Stomach (tissue), 9 donors: ENCODE results near the gene EMC9. TPM values are rescaled to one million over a fixed set of nuclear protein-coding genes. Genes with fewer than 3 reads are reported as not detected.

ENCODE experiments used
- DNase-seq, 2 donors: peaks; one replicate each; pipeline versions ENCODE4 v3.0.0 to v3.0.0-alpha.2; 2013 to 2019
- H3K27ac ChIP-seq, 5 donors: fragments of 200-600 bp in 4 of 5; sonication (generic) in 4 of 5; one replicate each; pipeline ENCODE4 v1.5.1; 2013 to 2019; ENCODE audit warnings: mild to moderate bottlenecking in 1 of 5, moderate library complexity in 1 of 5
- H3K27me3 ChIP-seq, 3 donors: fragments of 200-600 bp; sonication (generic); one replicate each; pipeline ENCODE4 v1.5.1; 2017 to 2019; ENCODE audit warnings: mixed run types in 1 of 3
- H3K36me3 ChIP-seq, 4 donors: fragments of 200-600 bp; sonication (generic); 1 replicate in 3 of 4; 2 replicates in 1 of 4; pipeline ENCODE4 v1.5.1; 2016 to 2019
- H3K4me1 ChIP-seq, 4 donors: fragments of 200-600 bp; sonication (generic); one replicate each; pipeline ENCODE4 v1.5.1; 2016 to 2019
- H3K4me3 ChIP-seq, 4 donors: fragments of 200-600 bp; sonication (generic) in 3 of 4; one replicate each; pipeline ENCODE4 v1.5.1; 2016 to 2019; ENCODE audit warnings: mild to moderate bottlenecking in 1 of 4
- H3K9me3 ChIP-seq, 4 donors: fragments of 200-600 bp; sonication (generic); one replicate each; pipeline ENCODE4 v1.5.1; 2016 to 2019
- CTCF ChIP-seq, 7 experiments: fragments of 450-650 bp in 4 of 7; fragments of 200-600 bp in 3 of 7; sonication (generic) in 3 of 7; IDR thresholded peaks; one replicate each; pipeline ENCODE4 v1.5.1; 2016 to 2019; ENCODE audit warnings: antibody characterized with exemption in 7 of 7, control low read depth in 2 of 7, mild to moderate bottlenecking in 1 of 7
- EP300 ChIP-seq: sonication (generic); formaldehyde crosslinking; IDR thresholded peaks from one replicate; pipeline ENCODE4 v1.6.1; 2017; ENCODE audit warnings: antibody characterized with exemption
- POLR2A ChIP-seq, 4 donors: fragments of 450-650 bp; IDR thresholded peaks; one replicate each; pipeline ENCODE4 v1.6.1; 2016; ENCODE audit warnings: antibody characterized with exemption in 4 of 4, control low read depth in 2 of 4, mild to moderate bottlenecking in 1 of 4, moderate library complexity in 1 of 4
- POLR2AphosphoS5 ChIP-seq, 3 donors: sonication (generic); formaldehyde crosslinking; IDR thresholded peaks; one replicate each; pipeline ENCODE4 v1.6.1; 2016; ENCODE audit warnings: antibody characterized with exemption in 3 of 3
- WGBS, 5 donors: extraction: QIAGEN DNeasy Blood & Tissue Kit in 3 of 5; methylation state at CpG; one replicate each; pipeline versions ENCODE4 v1.1.5 to v1.1.7; 2013 to 2018; 5-methylcytosine and 5-hydroxymethylcytosine counted together
- intact Hi-C: fragments of 100-400 bp; cut with DNase I; formaldehyde crosslinking; loops from one replicate; pipeline ENCODE4 v1.15.1; 2023; ENCODE audit warnings: low total_unique reads
- polyA plus RNA-seq, 3 donors: library from polyadenylated mRNA; stranded (reverse); fragments of 200-250 nt; gene quantifications; one replicate each; pipeline ENCODE4 v1.2.3, GENCODE V29; 2013
- total RNA-seq, 5 donors: library from RNA; depleted of rRNA; stranded (reverse); fragments of >200 nt; gene quantifications; one replicate each; pipeline versions ENCODE4 v1.1.0 to v1.2.3, GENCODE V29; 2014 to 2016
- donor health status: healthy with polysubstance abuse.
- donor health status: Bipolar disorder and iron deficiency.
- donor health status: healthy.

The EMC9 gene
- total and polyA plus RNA-seq, 8 donors: 1.3 to 59.6 (median 18.7) TPM

- peak; percentile 94 to 96 for DNase-seq
- peak within 1 kb of the TSS; percentile 94 to 99 (median 95) for H3K27ac ChIP-seq
Measured at GRCh38 chr14:24093901-24094840, 47.2 kb downstream of the EMC9 start, which contains the start of gene PCK2. TSS of gene PCK2 (plus strand) at chr14:24094311. CDS start at chr14:24094406, 95 bp downstream.

GRCh38 chr14:24093207-24093900 lies 48.0 kb downstream of the EMC9 start:
- 77 to 88% (median 83%) methylated on average over 19 of the region's 19 CpGs for WGBS, 5 donors
- TF ChIP-seq EP300: no peak
- TF ChIP-seq POLR2AphosphoS5 (IDR thresholded peaks at IDR 0.05): no peak
- no peak for TF ChIP-seq CTCF (IDR thresholded peaks at IDR 0.05)
- no peak for TF ChIP-seq POLR2A (IDR thresholded peaks at IDR 0.05)
- intact Hi-C loops: no loop called here
- no peak for DNase-seq
- no peaks in the 10 kb centered on the region for H3K9me3 ChIP-seq
- peaks cover 0 to 6% (median 6%) of the 10 kb centered on the region in 4 donors for H3K36me3 ChIP-seq
- H3K4me1 ChIP-seq: peaks cover 10 to 50% (median 35%) of the 10 kb centered on the region in 4 donors
- no peaks in the 10 kb centered on the region for H3K27me3 ChIP-seq
- peak overlapping the region; percentile 70 to 85 (median 74) for H3K4me3 ChIP-seq
- peak overlapping the region; percentile 94 to 99 (median 95) for H3K27ac ChIP-seq

More at GRCh38 chr14:24093901-24094840, 47.2 kb downstream of the EMC9 start, which contains the start of gene PCK2:
- peak in 1 of 7 experiments; percentile 8 for TF ChIP-seq CTCF (IDR thresholded peaks at IDR 0.05)
- peak in 2 of 3 donors; percentile 31 to 50 for TF ChIP-seq POLR2AphosphoS5 (IDR thresholded peaks at IDR 0.05)
- TF ChIP-seq POLR2A (IDR thresholded peaks at IDR 0.05): peak in 1 of 4 donors; percentile 26
- no peak for TF ChIP-seq EP300
- WGBS, 5 donors: 0% methylated on average over 47 to 68 of the region's 68 CpGs
- Histone ChIP-seq H3K27me3 (no peaks in the 10 kb centered on the region), H3K9me3 (no peaks in the 10 kb centered on the region), H3K4me1 (peaks cover 10 to 54% (median 39%) of the 10 kb centered on the region in 4 donors), H3K4me3 (peak within 1 kb of the TSS; percentile 70 to 85 (median 74)), H3K36me3 (peaks cover 0 to 15% (median 14%) of the 10 kb centered on the region in 4 donors)
- intact Hi-C loops: no loop called here

GRCh38 chr14:24092505-24093206 lies 48.7 kb downstream of the EMC9 start:
- H3K9me3 ChIP-seq: no peaks in the 10 kb centered on the region
- no peaks in the 10 kb centered on the region for H3K27me3 ChIP-seq
- TF ChIP-seq POLR2AphosphoS5 (IDR thresholded peaks at IDR 0.05) (no peak), CTCF (IDR thresholded peaks at IDR 0.05) (no peak), EP300 (no peak), POLR2A (IDR thresholded peaks at IDR 0.05) (no peak)
- H3K4me1 ChIP-seq: peaks cover 10 to 50% (median 35%) of the 10 kb centered on the region in 4 donors
- intact Hi-C loops: no loop called here
- no peak for DNase-seq
- WGBS, 5 donors: 66 to 74% (median 73%) methylated on average over 4 of the region's 4 CpGs
- no peaks in the 10 kb centered on the region for H3K36me3 ChIP-seq
- no peak overlapping the region for H3K4me3 ChIP-seq
- H3K27ac ChIP-seq: peak overlapping the region; percentile 26 to 99 (median 95)
